HG02970 (cell line): ENCODE data around the gene PTPRT.

Experiments used
- ATAC-seq: cut with Tn5 transposase; IDR thresholded peaks from one replicate; pipeline ENCODE4 v1.9.1; 2021; ENCODE audit warnings: mild to moderate bottlenecking, moderate library complexity, moderate number of reproducible peaks; ENCODE audit not compliant: unreplicated experiment, low FRiP score

The PTPRT gene

GRCh38 chr20:43034981-43035724 lies 154.6 kb downstream of the PTPRT start:
- no peak for ATAC-seq

- ATAC-seq = no peak
These were observed 157.2 kb downstream of the PTPRT start for GRCh38 chr20:43032459-43032858.

DNA sequence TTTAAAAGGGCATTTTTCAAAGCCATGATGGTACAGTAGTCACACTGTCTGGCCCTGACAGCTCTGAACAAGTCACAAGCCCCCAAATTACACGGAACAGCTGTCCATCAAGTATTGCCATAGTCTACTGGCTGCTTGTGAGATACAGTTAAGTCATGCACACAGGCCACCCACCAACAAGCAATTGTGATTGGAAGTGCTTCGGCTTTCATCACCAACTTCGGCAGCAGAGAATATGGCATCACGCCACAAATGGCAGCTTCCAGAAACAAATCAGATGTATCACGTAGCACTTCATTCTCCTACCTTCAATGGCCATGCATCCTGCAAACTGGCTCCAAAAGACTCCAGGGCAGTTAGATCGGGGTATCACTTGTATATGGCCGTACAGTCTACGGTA lies 160.5 kb downstream of the PTPRT start:
- ATAC-seq = no peak

GRCh38 chr20:43028470-43028869 lies 161.2 kb downstream of the PTPRT start:
- no peak for ATAC-seq

DNA sequence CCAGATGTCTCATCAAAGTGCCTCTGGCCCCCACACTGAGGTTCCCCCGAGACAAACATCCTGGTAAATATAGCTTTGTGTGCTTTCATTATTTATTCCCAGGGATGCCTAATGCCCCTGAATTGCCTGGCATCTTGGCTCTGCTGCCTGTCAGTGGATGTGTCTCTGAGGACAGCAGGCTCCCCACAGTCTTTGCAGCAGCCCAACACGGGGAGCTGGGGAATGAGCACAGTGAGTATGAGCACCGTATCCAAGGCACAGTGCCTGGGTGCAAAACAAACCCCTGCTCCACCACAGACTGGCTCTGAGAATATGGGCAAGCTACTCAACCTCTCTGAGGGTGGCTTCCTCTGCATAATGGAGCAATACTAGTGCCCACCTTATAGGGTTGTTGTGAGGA lies 165.9 kb downstream of the PTPRT start:
- no peak for ATAC-seq

DNA sequence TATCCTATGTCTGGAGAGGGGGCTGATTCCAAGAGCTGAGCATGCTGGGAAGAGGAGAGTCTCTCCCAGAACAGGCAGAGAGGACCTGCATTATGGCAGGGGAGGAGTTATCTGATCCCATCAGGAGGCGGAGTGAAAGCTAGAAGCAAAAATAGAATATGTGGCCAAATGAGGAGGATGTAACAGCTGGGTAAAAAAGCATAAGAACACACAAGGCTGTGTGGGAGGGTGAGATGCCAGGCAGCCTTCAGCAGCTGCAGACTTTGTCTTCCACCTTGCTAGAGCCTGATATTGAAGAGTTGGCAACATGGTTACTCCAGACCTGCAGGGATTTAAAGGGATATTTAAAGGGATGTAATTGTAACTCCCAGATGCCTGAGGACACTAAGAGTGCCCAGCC lies 167.1 kb downstream of the PTPRT start:
- ATAC-seq = no peak

DNA sequence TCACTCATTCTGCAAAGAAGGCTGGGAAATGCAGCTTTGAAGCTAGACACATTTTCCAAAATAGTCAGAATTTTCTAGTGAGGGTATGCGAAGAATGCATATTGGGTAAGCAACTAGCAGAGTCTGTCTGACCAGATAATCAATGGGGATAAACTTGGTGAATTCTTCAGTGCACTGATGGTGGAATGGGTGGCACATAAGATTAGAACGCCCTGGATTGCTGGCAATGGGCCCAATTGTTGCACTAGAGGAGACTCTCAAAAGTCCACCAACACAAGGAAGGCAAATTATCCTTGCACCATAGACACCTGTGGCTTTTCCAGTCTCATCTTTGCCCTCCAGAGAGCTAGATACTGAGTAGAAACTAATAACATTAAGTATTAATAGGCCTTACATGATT lies 167.6 kb downstream of the PTPRT start:
- no peak for ATAC-seq

DNA sequence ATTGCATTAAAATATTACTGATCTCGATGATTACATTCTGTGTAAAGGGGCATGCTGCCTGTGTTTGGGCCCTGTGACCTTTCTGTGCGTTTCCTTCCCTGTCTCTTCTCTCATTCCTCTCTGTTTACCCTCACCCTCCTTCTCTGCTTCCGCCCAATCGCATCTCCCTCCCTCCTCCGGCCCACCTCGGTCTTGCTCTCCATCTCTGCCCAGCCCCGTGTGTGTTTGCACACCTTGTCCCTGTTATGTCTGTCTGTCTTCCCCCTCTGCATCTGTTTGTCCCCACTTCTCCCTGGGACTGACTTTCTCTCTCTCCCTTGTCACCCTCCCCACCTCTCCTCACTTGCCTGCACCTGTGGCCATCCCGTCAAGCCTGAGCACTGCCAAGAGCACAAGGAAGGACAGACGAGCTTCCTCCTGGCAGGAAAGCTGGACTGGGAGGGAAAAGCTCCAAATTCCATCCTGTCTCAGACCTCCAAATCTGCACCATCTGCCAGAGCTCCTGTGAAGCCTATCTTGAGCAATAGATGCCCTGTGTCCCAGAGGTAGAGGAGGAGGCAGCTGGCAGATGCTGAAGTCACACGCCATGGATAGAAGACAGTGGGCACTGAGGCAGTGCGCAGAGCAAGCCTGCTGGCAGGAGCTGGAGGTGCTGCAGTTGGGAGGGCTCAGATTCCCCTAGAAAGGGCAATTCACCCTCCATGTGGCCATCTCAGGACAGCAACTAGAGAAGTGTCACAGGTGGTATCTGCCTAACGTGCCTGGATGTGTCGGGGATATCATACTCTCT lies 172.3 kb downstream of the PTPRT start:
- no peak for ATAC-seq

GRCh38 chr20:43016257-43016656 lies 173.4 kb downstream of the PTPRT start:
- ATAC-seq = no peak

- no peak for ATAC-seq
These were observed 174.1 kb downstream of the PTPRT start for GRCh38 chr20:43015566-43015965.

DNA sequence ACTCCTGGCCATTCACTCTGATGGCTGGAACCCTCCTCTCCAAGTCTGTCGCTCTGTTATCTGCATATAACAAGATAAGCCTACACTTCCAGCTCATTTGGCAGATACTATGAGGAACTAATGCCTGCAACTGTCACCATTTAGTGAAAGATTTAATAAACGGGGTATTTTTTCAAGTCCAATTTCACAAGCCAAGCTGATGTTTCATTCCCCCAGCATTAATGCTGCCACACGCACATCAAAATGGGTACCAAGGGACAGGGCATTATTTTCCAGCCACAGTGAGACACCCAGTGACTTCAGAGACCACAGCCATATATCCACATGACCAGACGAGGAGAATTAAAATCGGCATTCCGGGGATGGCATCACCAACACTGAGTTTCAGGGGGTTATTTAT lies 175.5 kb downstream of the PTPRT start:
- no peak for ATAC-seq

DNA sequence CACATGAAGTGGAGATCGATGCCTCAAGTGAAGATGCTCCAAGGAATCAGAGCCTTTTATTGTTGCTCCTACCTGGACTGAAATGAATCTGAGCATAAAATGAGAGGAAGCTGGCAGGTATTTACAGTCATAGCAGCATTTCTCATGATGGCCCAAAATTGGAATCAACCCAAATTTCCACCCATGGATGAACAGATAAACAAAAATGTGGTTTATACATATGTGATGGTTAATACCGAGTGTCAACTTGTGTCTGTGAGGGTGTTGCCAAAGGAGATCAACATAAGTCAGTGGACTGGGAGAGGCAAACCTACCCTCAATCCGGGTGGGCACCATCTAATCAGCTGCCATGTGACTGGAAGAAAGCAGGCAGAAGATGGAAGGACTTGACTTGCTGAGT lies 178.2 kb downstream of the PTPRT start:
- ATAC-seq = no peak

DNA sequence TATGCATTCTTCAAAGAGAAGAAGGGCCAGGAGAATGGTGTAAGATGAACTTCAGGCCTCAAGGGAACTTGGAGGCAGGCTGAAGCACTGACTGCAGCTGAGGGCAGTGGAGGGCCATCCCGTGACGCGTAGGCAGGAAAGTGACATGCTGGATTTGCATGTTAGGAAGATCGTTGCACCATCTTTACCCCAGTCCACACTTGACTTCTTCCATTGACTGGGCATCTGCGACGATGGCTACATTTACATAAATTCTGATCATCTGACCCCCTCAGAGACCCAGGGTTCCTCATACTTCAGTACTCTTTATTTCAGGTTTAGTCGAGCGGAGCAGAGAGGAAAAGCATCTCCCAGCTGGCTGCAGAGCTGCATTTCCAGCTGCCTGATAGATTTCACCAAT lies 180.2 kb downstream of the PTPRT start:
- ATAC-seq = no peak

GRCh38 chr20:43007525-43007924 lies 182.2 kb downstream of the PTPRT start:
- no peak for ATAC-seq

DNA sequence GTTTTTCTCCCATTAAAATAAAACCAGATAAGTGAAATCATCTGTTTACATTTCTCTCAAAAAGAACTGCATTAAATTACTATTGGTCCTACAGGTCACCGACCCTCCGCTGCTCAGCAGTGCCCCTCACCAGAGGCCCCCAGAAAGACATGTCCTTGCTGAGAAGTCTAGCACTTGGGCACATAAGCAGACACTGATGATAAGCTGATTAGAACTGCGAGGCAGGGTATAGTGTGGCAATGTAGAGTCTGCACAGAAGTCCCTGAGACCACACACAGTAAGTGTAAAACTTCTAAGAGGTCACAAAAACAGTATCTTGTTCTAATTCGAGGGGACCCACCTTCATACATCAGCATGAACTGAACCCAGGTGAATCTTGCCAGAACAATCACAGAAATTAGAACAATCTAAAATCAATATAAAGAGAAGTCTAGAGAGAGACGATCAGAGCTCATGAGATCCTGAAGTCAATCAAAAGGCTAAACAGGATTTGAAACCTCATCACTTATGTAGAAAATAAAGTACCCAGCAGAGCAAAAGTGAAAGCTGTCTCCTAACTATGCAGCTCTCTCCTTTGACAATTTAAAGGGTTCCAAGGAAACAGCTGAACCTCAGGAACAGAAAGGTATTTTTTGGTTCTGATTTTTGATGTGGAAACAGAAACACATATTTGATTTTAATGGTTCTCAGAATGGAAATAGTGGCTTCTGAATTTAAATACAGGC lies 182.9 kb downstream of the PTPRT start:
- no peak for ATAC-seq

DNA sequence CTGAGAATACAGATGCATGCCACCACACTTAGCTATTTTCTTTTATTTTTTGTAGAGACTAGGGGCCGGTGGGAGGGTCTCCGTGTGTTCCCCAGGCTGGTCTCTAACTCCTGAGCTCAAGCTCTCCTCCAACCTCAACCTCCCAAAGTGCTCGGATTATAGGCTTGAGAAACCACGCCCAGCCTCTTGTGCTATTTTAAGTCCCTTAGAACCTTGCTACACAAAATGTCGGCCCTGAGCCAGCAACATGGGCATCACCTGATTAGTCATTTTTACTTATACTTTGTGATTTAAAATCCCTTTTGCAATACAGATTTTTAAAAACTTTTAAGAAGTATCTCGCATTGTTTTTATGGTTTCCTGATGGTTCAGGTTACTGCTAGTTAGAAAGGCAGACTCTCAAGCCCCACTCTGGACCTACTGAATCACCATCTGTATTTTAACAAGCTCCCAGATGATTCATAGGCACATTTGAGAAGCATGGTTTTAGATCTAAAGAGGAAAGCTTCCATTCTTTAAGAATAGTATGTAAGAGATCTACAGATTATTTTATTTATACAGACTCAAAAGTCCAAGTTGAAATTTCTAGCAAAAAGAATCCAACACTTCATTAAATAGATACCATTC lies 186.3 kb downstream of the PTPRT start:
- no peak for ATAC-seq

DNA sequence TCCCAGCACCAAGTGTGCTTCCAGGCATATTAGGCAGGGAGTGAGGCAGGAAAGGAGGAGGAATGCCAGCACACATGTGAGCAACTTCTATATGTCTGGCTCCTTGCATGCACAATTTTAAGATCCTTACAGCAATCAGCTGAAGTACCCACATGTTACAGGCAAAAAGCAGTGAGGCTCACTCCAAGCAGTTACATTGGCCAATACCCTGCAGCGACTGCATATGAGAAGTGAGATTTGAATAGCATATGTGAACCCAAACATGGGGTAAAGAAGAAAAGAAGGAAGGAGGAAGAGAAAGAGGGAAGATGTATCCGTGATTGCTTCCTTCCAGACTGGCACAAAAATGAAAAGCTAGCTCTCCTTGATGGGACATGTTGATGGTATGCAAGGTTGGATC lies 193.6 kb downstream of the PTPRT start:
- ATAC-seq = no peak

GRCh38 chr20:42988319-42988718 lies 201.4 kb downstream of the PTPRT start:
- ATAC-seq = no peak

GRCh38 chr20:42987376-42988114 lies 202.2 kb downstream of the PTPRT start:
- ATAC-seq = no peak

DNA sequence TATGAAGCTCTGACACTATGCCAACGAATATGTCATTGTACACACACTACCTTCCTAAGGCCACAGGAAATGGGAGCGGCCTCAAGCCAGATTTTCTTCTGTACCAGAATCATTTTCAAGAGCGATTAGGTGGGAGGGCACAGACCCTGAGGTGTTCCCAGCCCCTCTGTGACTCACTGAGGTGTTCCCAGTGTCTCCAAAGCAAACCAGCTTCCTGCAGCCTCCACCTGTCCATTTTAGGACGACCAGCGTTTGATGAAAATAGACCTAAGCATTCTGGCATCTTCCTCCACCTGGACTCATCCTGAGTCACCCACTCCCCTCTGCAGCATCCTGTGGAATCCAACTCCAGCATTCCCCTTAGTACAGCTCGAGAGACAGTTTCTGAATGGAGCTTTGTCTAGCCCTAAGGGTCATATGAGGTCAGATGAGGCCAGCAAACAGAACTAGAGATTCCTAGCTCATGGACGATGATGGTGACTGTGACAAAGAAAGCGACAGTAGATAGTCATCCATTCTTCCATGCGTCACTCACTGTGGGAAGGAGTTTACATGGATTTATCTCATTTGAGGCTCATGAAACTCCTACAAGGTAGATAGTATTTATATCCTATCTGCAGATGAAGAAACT lies 203.4 kb downstream of the PTPRT start:
- no peak for ATAC-seq
